SH-SY5Y (cell line): ENCODE results near the gene UBD.

Experiments
- GATA2 ChIP-seq: IDR thresholded peaks from 2 replicates; pipeline ENCODE4 v1.6.1; 2011; ENCODE audit warnings: mild to moderate bottlenecking, low read depth, low read length
- GATA3 ChIP-seq: IDR thresholded peaks from 2 replicates; pipeline ENCODE4 v1.6.1; 2011; ENCODE audit warnings: low read depth, mild to moderate bottlenecking, low read length, moderate library complexity

- TF ChIP-seq GATA2 = no peak
- no peak for TF ChIP-seq GATA3
Measured at GRCh38 chr6:29576056-29576455, 16.5 kb upstream of the UBD start.
